Stimulated activated CD4-positive, alpha-beta T cell treated with anti-CD3 and anti-CD28 coated beads, Interleukin-2, amount 100 ng/mL, for 48 hours (primary cell): ENCODE measurements around the gene ACSL4.
"Not testable (repeated sequence)": the region's sequence is repeated elsewhere in the genome, so short reads cannot be mapped to it uniquely, and the experiment has no call there.

Experiments used
- DNase-seq, 2 donors: peaks; one replicate each; pipeline ENCODE4 v3.0.0-alpha.2; 2020

The ACSL4 gene

DNA sequence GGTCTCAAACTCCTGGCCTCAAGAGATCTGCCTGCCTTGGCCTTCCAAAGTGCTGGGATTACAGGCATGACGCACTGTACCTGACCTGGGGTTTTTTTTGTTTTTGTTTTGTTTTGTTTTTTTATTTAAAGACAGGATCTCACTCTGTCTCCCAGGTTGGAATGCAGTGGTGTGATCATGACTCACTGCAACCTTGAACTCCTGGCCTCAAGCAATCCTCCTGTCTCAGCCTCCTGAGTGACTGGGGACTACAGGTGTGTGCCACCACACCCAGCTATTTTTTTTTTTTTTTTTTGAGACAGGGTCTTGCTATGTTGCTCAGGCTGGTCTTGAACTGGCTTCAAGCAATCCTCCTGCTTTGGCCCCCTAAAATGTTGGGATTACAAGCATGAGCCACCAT, 8.1 kb downstream of the ACSL4 start:
- not testable (repeated sequence) for DNase-seq

- no peak for DNase-seq
Measured at GRCh38 chrX:109720947-109721346, 12.1 kb downstream of the ACSL4 start.

DNA sequence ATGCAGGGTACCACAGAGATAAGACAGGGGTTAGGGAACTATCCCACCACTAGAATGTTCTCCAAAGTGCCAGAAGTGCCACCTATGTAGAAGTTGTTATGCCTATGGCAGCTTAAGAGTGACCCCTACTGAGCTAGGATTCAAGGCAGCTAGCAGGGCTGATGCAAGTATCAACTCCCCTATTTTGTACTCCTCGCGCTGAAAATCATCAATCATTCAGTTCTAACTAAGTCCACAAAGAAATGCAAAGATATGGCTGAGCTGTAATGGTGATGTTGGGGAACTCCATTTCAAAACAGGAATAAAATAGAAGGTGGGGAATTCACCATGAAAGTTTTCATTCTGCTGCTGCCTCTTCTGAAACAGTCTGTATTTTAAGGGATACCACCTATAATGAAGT, 13.8 kb downstream of the ACSL4 start:
- DNase-seq: no peak

- DNase-seq: no peak
Measured at GRCh38 chrX:109716431-109717028, 16.5 kb downstream of the ACSL4 start.

DNA sequence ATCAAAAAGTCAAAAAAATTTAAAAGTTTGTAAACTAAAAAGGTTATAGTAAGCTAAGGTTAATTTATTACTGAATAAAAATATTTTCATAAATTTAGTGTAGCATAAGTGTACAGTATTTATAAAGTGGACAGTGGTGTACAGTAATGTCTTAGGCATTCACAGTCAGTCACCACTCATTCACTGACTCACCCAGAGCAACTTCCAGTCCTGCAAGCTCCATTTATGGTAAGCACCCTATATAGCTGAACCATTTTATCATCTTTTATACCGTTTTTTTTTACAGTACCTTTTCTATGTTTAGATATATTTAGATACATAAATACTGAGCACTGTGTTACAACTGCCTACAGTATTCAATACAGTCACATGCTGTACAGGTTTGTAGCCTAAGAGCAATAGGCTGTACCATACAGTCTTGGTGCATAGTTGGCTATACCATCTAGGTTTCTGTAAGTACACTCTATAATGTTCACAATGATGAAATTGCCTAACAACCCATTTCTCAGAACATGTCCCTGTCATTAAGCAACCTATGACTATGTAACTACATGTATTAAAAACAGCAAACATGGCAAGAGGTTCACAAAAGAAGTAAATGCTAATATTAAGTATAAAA, 18.6 kb downstream of the ACSL4 start:
- no peak for DNase-seq

DNA sequence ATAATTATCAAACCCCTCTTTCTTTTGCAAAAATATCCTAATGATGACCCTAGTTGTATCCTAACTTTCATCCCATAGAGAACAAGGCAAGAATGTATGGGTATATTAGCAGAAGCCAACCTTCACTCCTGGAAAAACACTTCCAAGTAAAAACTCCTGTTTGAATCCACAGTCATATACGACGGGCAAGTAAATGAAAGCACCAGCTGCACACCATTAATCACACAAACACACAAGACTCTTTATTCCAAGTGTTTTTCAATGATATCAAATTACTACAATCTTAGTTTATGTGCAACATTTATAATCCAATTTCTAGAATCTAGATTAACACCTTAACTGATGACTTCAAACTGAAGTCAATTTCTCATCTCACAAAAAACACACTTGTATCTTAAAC, 22.9 kb downstream of the ACSL4 start:
- no peak for DNase-seq

DNA sequence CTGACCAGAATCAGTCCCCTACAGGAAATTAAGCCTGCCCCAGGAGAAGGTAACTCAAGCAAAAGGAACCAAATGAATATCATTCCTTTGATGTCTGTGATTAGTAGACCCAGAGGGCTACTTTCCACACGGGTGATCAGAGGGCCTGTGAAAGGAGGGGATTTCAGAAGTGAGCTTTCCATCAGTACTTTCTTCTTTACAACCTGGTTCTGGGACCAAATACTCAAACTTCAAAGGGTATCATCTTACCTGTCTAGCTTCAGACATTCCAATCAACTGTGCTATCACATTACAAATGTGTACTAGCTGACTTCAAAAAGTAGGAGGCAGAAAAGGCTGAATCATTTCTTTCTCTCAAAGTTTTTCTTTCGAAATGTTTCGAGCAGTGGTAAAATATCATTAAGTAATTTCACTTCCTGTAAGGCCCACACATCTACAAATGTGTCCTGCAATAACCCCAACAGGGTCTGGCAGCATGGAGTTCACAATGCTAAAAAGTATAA, 23.9 kb downstream of the ACSL4 start:
- DNase-seq: no peak

- no peak for DNase-seq
Measured at GRCh38 chrX:109707720-109708119, 25.3 kb downstream of the ACSL4 start.

DNA sequence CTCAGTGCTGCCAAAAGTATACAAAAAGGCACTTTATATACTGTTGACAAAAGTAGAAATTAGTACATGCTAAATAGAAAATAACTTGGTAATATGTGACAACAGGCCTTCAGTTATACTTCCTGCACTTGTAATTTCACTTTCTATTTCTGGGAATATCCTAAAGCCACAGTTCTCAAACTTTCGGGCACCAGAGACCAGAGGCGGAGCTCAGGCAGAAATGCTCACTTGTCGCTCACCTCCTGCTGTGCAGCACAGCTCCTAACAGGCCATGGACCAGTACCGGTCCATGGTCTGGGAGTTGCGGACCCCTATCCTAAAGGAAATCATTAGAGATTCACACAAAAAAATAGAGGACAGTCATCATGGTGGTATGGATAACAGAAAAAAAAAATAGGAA, 25.7 kb downstream of the ACSL4 start:
- DNase-seq: no peak

GRCh38 chrX:109704563-109704962, 28.5 kb downstream of the ACSL4 start:
- DNase-seq: no peak

DNA sequence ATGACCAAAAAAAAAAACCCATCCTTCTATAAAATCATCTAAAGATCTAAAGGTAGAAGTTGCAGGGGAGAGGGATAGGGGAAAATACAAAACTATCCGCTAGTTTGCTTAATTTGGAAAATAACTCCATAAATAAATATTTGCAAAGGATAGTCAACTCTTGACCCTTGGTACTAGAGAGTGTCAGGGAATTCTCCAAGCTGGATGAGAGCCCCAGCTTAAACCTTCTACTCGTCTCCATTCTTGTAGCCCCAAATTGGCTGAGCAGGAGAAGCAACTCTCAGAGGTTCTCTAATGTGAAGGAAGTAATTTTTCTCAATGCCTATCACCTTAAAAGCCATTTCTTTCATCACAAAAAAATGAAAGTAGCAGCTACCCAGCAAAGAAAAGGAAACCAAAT, 35.2 kb downstream of the ACSL4 start:
- DNase-seq: no peak

- DNase-seq: no peak
Measured at GRCh38 chrX:109696146-109696740, 36.8 kb downstream of the ACSL4 start.

DNA sequence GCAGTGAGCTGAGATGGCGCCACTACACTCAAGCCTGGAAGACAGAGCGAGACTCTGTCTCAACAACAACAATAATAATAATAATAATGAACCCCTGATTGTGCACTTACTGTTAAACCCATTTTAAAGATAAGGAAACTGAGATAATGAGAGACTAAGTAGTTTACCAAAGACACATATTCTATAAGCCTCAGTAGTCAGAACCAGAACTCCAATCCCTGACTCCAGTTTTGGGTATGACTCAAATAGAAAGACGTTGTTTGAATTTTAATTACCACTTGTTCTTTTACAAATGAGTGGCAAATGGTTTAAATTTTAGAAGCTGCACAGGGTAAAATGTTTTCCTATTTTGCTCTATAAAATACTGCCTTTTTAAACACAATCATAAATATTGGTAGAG, 37.4 kb downstream of the ACSL4 start:
- no peak for DNase-seq

- DNase-seq: no peak
Measured at GRCh38 chrX:109691752-109692151, 41.3 kb downstream of the ACSL4 start.

- no peak for DNase-seq
Measured at GRCh38 chrX:109691277-109691676, 41.8 kb downstream of the ACSL4 start.

DNA sequence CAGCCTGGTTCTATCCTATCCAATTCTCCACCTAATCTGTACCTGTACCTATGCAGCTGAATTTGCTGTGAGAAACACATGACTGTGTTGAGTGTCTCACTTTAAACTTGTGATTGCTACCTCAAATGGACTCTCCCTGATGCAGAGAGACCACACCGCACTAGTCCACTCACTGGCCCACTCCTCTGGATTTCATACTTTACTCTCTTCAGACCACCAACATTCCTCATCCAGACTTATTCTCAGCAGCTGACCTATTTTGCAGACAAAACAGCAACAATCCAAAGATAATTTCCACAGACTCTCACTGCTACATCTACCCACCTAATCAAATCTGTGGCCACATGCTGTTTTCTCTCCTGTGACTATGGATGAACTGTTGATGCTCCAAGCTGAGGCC, 45.2 kb downstream of the ACSL4 start:
- DNase-seq: no peak

- DNase-seq: no peak
Measured at GRCh38 chrX:109685656-109686078, 47.4 kb downstream of the ACSL4 start.

DNA sequence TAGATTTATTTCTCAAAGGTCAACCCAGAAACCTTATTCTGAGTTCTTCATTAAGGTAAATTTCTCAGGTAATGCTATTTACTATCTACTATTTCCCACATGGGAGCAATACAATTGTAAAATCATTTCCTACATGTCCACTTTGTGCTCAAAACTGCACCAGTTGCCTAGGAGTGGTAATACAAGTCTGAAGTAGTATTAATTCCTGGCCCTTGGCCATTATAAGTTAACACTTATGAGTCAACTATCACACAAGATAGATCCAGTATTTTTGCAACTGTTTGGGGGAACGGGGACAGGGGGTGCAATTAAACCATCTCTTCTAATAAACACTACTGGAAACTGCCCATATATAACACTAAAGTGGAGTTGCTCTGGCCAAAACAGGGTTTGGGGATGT, 48.9 kb downstream of the ACSL4 start:
- no peak for DNase-seq

- DNase-seq: no peak
Measured at GRCh38 chrX:109681475-109682081, 51.5 kb downstream of the ACSL4 start.

GRCh38 chrX:109679820-109680219, 53.2 kb downstream of the ACSL4 start:
- DNase-seq: no peak

DNA sequence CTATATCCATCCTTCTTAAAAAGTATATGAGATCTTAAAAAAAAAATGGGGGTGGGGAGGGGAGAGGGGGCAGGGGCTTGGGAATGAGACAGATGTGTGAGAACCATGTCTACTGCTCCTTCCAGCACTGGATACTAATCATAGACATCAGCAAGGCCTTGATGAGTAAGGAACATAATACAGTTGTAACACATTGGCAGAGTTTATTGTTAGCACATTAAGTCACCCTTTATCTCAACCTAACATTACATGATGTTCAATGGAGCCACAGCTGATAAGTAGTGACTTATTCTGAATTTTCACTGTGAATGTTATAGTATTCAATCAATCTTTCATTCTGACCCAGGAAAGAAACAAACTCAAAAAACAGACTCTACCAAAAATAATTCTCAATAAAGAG, 60.8 kb downstream of the ACSL4 start:
- DNase-seq: no peak

DNA sequence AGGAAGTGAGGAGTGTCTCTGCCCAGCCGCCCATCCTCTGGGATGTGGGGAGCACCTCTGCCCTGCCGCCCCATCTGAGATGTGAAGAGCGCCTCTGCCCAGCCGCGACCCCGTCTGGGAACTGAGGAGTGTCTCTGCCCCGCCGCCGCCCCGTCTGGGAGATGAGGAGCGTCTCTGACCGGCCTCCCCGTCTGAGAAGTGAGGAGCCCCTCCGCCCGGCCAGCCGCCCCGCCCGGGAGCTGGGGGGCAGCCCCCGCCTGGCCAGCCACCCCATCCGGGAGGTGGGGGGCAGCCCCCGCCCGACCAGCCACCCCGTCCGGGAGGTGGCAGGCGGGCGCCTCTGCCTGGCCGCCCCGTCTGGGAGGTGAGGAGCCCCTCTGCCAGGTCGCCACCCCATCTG, 61.9 kb downstream of the ACSL4 start:
- DNase-seq: not testable (repeated sequence)

- no peak for DNase-seq
Measured at GRCh38 chrX:109667986-109668385, 65.1 kb downstream of the ACSL4 start.
